PC-9 (cell line): Measurements from ENCODE around the gene HPCAL1.

Experiments used
- EZH2 ChIP-seq: fragments of 200-600 bp; sonication (generic); IDR thresholded peaks from 2 replicates; pipeline ENCODE4 v1.8.0; 2017; ENCODE audit warnings: antibody characterized with exemption, low read depth
- TF ChIP-seq, protein P1 (sequence below): fragments of 200-600 bp; sonication (generic); conservative IDR thresholded peaks from 2 replicates; pipeline ENCODE4 v1.6.1; 2017; ENCODE audit warnings: mixed run types, antibody characterized with exemption, mild to moderate bottlenecking, moderate library complexity

DNA sequence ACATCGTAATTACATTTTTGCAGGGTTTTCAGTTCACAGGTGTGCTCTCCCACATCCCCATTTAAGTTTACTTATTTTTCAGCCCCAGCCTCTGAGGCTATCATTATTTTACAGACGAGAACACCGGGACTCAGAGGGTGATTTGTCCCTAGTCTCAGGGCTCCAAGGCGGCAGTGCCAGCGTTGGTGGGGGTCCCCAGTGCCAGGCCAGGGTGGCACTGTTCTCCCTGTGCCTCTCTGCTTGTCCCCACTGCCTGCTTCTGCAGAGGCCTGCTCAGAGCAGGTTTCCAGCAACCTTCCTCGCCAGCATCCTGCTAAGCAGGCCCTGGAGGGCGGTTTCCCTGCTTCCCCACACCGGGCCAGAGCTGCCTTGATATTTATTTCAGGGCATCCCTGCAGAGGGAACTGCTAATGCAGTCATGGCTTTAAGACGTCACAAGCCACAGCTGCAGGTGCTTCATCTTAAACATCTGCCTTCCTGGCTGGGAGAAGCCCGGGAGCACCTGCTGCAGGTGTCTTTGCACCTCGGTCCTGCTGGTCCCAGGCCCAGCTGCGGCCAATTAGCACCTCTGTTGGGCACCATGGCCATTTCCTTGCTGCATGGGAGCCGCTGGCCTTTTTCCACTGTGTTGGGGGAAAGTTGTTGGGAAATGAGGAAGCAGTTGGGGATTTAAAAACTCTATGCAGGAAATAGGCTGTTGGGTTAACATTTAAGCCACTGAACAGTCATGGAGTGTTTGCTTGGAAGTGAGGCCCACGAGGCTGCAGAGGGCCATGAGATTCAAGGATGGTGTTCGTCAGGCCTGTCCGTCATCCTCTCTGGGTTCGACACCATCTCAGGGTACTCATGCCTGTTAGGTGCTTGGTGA lies 22.8 kb downstream of the HPCAL1 start:
- no peak for TF ChIP-seq EZH2
- TF ChIP-seq, protein P1, sequence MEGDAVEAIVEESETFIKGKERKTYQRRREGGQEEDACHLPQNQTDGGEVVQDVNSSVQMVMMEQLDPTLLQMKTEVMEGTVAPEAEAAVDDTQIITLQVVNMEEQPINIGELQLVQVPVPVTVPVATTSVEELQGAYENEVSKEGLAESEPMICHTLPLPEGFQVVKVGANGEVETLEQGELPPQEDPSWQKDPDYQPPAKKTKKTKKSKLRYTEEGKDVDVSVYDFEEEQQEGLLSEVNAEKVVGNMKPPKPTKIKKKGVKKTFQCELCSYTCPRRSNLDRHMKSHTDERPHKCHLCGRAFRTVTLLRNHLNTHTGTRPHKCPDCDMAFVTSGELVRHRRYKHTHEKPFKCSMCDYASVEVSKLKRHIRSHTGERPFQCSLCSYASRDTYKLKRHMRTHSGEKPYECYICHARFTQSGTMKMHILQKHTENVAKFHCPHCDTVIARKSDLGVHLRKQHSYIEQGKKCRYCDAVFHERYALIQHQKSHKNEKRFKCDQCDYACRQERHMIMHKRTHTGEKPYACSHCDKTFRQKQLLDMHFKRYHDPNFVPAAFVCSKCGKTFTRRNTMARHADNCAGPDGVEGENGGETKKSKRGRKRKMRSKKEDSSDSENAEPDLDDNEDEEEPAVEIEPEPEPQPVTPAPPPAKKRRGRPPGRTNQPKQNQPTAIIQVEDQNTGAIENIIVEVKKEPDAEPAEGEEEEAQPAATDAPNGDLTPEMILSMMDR, result no peak
